HepG2 (cell line): ENCODE data around the gene ISCU. TPM values are rescaled to one million over a fixed set of nuclear protein-coding genes. Genes with fewer than 3 reads are reported as not detected.

Source experiments
- ATAC-seq: fragments of 200-7000 bp; cut with Tn5 transposase; 3 replicates; pipeline ENCODE4 v1.9.1; 2020; ENCODE audit warnings: mild to moderate bottlenecking, moderate library complexity
- BruUV-seq: library from RNA; stranded (reverse); fragments of 400-500 nt; replicated peaks from 2 replicates; lab custom pipeline; 2021; lab: Mats Ljungman, UMichigan
- CTCF ChIA-PET: fragments of 300-600 bp; formaldehyde crosslinking; extraction: SDS; loops from one replicate; lab custom pipeline; 2021; ENCODE audit warnings: low total read pairs, inconsistent platforms, low intra/inter-chr PET ratio; lab: Yijun Ruan, JAX
- POLR2A ChIA-PET: fragments of 350-600 bp; sonication (Branson Sonifier 250); formaldehyde crosslinking; loops from one replicate; lab custom pipeline; 2020; ENCODE audit warnings: antibody characterized with exemption, inconsistent platforms; lab: Yijun Ruan, JAX
- DNase-seq: peaks from one replicate; pipeline ENCODE4 v3.0.0-alpha.2; 2015; ENCODE audit warnings: low spot score
- FAIRE-seq: peaks from 3 replicates; lab custom pipeline; 2011; peaks lifted over from hg19 to GRCh38; lab: Jason Lieb, UNC
- H2AFZ ChIP-seq: one replicate; pipeline ENCODE4 v1.6.1; 2011; ENCODE audit warnings: low read length, inconsistent platforms
- H3K27ac ChIP-seq: fragments of 300-600 bp; 3 replicates; pipeline ENCODE4 v1.8.0; 2011; ENCODE audit warnings: mixed run types, mild to moderate bottlenecking, mixed read lengths, low read length, inconsistent platforms; ENCODE audit not compliant: insufficient read depth; ENCODE audit errors: extremely low read length
- H3K27me3 ChIP-seq, 2 experiments: fragments of 200-600 bp in 1 of 2; 2 replicates in 1 of 2; 3 replicates in 1 of 2; pipeline versions ENCODE4 v1.6.0 to v1.8.0; 2011; ENCODE audit warnings: low read length in 2 of 2, mild to moderate bottlenecking in 2 of 2, moderate library complexity in 2 of 2, inconsistent platforms in 1 of 2; ENCODE audit not compliant: insufficient read depth in 2 of 2, control insufficient read depth in 1 of 2
- H3K36me3 ChIP-seq, 2 experiments: fragments of 200-600 bp in 1 of 2; replicated peaks in 1 of 2; 2 replicates in 1 of 2; 3 replicates in 1 of 2; pipeline versions ENCODE4 v1.5.1 to v1.8.0; 2011; ENCODE audit warnings: low read length in 2 of 2, inconsistent platforms in 1 of 2; ENCODE audit not compliant: insufficient read depth in 2 of 2, control insufficient read depth in 1 of 2
- H3K4me1 ChIP-seq: 2 replicates; pipeline ENCODE4 v1.5.1; 2012; ENCODE audit warnings: low read length, inconsistent platforms; ENCODE audit not compliant: insufficient read depth
- H3K4me2 ChIP-seq: 2 replicates; pipeline ENCODE4 v1.6.0; 2011; ENCODE audit warnings: low read depth, low read length, inconsistent platforms
- H3K4me3 ChIP-seq, 3 experiments: fragments of 200-600 bp in 1 of 3; sonication (generic), shearing (Covaris generic) in 1 of 3; replicated peaks in 1 of 3; 2 replicates each; pipeline ENCODE4 v1.5.1; 2011 to 2016; ENCODE audit warnings: low read length in 3 of 3, inconsistent platforms in 2 of 3, low read depth in 2 of 3, mild to moderate bottlenecking in 2 of 3, control low read depth in 1 of 3, mixed read lengths in 1 of 3; ENCODE audit not compliant: insufficient read depth in 1 of 3
- H3K79me2 ChIP-seq: one replicate; pipeline ENCODE4 v1.6.1; 2011; ENCODE audit warnings: low read length, inconsistent platforms; ENCODE audit not compliant: insufficient read depth
- H3K9ac ChIP-seq: 2 replicates; pipeline ENCODE4 v1.6.0; 2011; ENCODE audit warnings: mild to moderate bottlenecking, low read depth, low read length, inconsistent platforms; ENCODE audit not compliant: insufficient read depth
- H3K9me3 ChIP-seq: 2 replicates; pipeline ENCODE4 v1.5.1; 2012; ENCODE audit warnings: mild to moderate bottlenecking, low read length
- H4K20me1 ChIP-seq: 2 replicates; pipeline ENCODE4 v1.6.0; 2011; ENCODE audit warnings: inconsistent platforms, mild to moderate bottlenecking, low read length, moderate library complexity; ENCODE audit not compliant: insufficient read depth
- HOXD1 ChIP-seq: sonication (generic); formaldehyde crosslinking; IDR thresholded peaks from 2 replicates; pipeline ENCODE4 v1.5.0; 2020; ENCODE audit warnings: missing genetic modification reagents
- IKZF1 ChIP-seq: fragments of 450-650 bp; IDR thresholded peaks from 2 replicates; pipeline ENCODE4 v1.7.1; 2016
- POLR2A ChIP-seq, 2 experiments: IDR thresholded peaks; 2 replicates each; pipeline ENCODE4 v1.6.1; 2011; ENCODE audit warnings: low read depth in 2 of 2, low read length in 2 of 2, mild to moderate bottlenecking in 1 of 2, moderate library complexity in 1 of 2; ENCODE audit not compliant: insufficient read depth in 1 of 2
- PTBP1 ChIP-seq: fragments of 200-400 bp; formaldehyde crosslinking; IDR thresholded peaks from 2 replicates; pipeline ENCODE4 v1.6.1; 2018; ENCODE audit warnings: low read length, low read depth; ENCODE audit not compliant: poor library complexity, severe bottlenecking
- ZBTB42 ChIP-seq: sonication (generic); formaldehyde crosslinking; IDR thresholded peaks from 2 replicates; pipeline ENCODE4 v1.5.0; 2020; ENCODE audit warnings: mild to moderate bottlenecking, missing genetic modification reagents
- ZNF207 ChIP-seq: fragments of 450-650 bp; IDR thresholded peaks from 2 replicates; pipeline ENCODE4 v1.6.1; 2016; ENCODE audit warnings: antibody characterized with exemption, borderline replicate concordance
- ZNF891 ChIP-seq: sonication (generic); formaldehyde crosslinking; IDR thresholded peaks from 2 replicates; pipeline ENCODE4 v1.5.0; 2020; ENCODE audit warnings: mild to moderate bottlenecking, missing genetic modification reagents
- ZSCAN25 ChIP-seq: sonication (generic); formaldehyde crosslinking; IDR thresholded peaks from 2 replicates; pipeline ENCODE4 v1.8.0; 2022; ENCODE audit warnings: mild to moderate bottlenecking, missing genetic modification reagents
- WGBS: methylation state at CpG from one replicate; pipeline ENCODE4 v1.1.6; 2017; ENCODE audit warnings: low lambda C conversion rate; 5-methylcytosine and 5-hydroxymethylcytosine counted together
- in situ Hi-C: cut with HindIII; loops from 2 replicates; pipeline ENCODE4 v1.10.0; 2017; ENCODE audit warnings: low pct_unique_long_range_greater_than_20kb; ENCODE audit not compliant: extremely low pct_ligation_motif_present
- intact Hi-C: fragments of 100-400 bp; cut with micrococcal nuclease; formaldehyde crosslinking; loops from one replicate; pipeline ENCODE4 v1.10.0; 2022; ENCODE audit not compliant: unreplicated experiment
- polyA plus RNA-seq, 8 experiments: library from polyadenylated mRNA; depleted of rRNA in 3 of 8; stranded (reverse) in 7 of 8; unstranded in 1 of 8; fragments of >200 nt; fragmentation: Illumina TruSeq in 4 of 8; extraction: Trizol in 4 of 8; gene quantifications; 2 replicates each; pipeline versions ENCODE4 v1.2.1 to v1.2.3, GENCODE V29; 2011 to 2016; ENCODE audit warnings: low read depth in 4 of 8, missing spikeins in 1 of 8, mixed read lengths in 1 of 8; ENCODE audit not compliant: insufficient read depth in 1 of 8
- total RNA-seq, 5 experiments: library from RNA; depleted of rRNA; stranded (reverse); fragments of >200 nt; fragmentation: Illumina TruSeq; extraction: Trizol; gene quantifications; 2 replicates each; pipeline ENCODE4 v1.2.3, GENCODE V29; 2016; ENCODE audit warnings: low read depth in 1 of 5
- TF ChIP-seq, protein P1 (sequence below): sonication (generic); formaldehyde crosslinking; IDR thresholded peaks from 2 replicates; pipeline ENCODE4; 2020; ENCODE audit warnings: missing genetic modification reagents, mild to moderate bottlenecking, borderline replicate concordance
- TF ChIP-seq, protein P2 (sequence below): sonication (generic); formaldehyde crosslinking; IDR thresholded peaks from 2 replicates; pipeline ENCODE4 v1.4.0; 2020; ENCODE audit warnings: mild to moderate bottlenecking, missing genetic modification reagents, borderline replicate concordance
- TF ChIP-seq, protein P3 (sequence below): sonication (generic); formaldehyde crosslinking; IDR thresholded peaks from 2 replicates; pipeline ENCODE4 v1.4.0; 2020; ENCODE audit warnings: mild to moderate bottlenecking, missing genetic modification reagents
- TF ChIP-seq, protein P4 (sequence below): IDR thresholded peaks from 2 replicates; pipeline ENCODE4 v1.6.1; 2016; ENCODE audit warnings: missing compliant biosample characterization, missing genetic modification reagents, borderline replicate concordance
- TF ChIP-seq, protein P5 (sequence below): sonication (generic); formaldehyde crosslinking; IDR thresholded peaks from 2 replicates; pipeline ENCODE4 v1.5.0; 2020; ENCODE audit warnings: missing genetic modification reagents, mild to moderate bottlenecking, borderline replicate concordance

The ISCU gene
- total and polyA plus RNA-seq, 2 of the 13 experiments (the other 11 are each of a cell fraction or from before 2014, with no cell fraction given) = 94.4 to 107 TPM

DNA sequence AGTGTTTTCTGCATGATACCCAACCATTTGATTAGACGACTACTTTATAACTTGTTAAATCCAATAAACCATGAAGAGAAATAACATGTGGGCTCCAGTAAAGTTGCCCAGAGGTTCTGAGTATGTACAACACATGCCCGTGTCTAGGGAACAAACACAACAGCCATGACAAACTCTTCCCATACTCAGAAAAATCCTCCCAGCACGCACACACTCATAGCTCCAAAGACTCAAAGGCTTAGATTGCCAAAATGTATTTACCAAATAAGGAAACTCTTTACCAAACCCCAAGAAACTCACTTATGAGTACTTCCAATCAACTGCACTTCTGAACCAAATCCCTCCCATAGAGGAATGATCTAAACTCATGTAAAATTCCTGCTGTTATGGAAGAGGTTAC is 18.7 kb upstream of the ISCU start:
- no peaks in the 10 kb centered on the region for H3K9me3 ChIP-seq
- no peaks in the 10 kb centered on the region for H3K27me3 ChIP-seq
- ChIA-PET CTCF (no interaction called here), POLR2A (no interaction called here)
- no peak overlapping the region for H3K9ac ChIP-seq
- intact Hi-C loops (no loop called here), in situ Hi-C loops (no loop called here)
- FAIRE-seq (no peak), ATAC-seq (no peak), DNase-seq (no peak)
- peaks cover 39% of the 10 kb centered on the region for H3K79me2 ChIP-seq
- 96% methylated on average over 3 of the region's 3 CpGs for WGBS
- no peak overlapping the region for H3K4me3 ChIP-seq
- no peak overlapping the region for H3K27ac ChIP-seq
- peaks cover 10% of the 10 kb centered on the region; the same call in 1 of the 2 replicates for H4K20me1 ChIP-seq
- H3K4me2 ChIP-seq = no peak overlapping the region
- no peaks in the 10 kb centered on the region for H3K4me1 ChIP-seq
- BruUV-seq = TSS peak; percentile 7
- H2AFZ ChIP-seq = no peak overlapping the region
- H3K36me3 ChIP-seq = peaks cover 23 to 76% of the 10 kb centered on the region in 2 experiments
- TF ChIP-seq POLR2A (IDR thresholded peaks at IDR 0.05; ENCODE audit: insufficient read depth in 1 of 2, low read depth in 2 of 2, low read length in 2 of 2) (no peak), IKZF1 (no peak), PTBP1 (no peak), ZNF891 (no peak), ZSCAN25 (CRISPR knock-in tag) (no peak), ZBTB42 (no peak), HOXD1 (CRISPR knock-in tag) (no peak), ZNF207 (no peak)
- TF ChIP-seq, protein P1, sequence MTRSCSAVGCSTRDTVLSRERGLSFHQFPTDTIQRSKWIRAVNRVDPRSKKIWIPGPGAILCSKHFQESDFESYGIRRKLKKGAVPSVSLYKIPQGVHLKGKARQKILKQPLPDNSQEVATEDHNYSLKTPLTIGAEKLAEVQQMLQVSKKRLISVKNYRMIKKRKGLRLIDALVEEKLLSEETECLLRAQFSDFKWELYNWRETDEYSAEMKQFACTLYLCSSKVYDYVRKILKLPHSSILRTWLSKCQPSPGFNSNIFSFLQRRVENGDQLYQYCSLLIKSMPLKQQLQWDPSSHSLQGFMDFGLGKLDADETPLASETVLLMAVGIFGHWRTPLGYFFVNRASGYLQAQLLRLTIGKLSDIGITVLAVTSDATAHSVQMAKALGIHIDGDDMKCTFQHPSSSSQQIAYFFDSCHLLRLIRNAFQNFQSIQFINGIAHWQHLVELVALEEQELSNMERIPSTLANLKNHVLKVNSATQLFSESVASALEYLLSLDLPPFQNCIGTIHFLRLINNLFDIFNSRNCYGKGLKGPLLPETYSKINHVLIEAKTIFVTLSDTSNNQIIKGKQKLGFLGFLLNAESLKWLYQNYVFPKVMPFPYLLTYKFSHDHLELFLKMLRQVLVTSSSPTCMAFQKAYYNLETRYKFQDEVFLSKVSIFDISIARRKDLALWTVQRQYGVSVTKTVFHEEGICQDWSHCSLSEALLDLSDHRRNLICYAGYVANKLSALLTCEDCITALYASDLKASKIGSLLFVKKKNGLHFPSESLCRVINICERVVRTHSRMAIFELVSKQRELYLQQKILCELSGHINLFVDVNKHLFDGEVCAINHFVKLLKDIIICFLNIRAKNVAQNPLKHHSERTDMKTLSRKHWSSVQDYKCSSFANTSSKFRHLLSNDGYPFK = no peak
- TF ChIP-seq, protein P2, sequence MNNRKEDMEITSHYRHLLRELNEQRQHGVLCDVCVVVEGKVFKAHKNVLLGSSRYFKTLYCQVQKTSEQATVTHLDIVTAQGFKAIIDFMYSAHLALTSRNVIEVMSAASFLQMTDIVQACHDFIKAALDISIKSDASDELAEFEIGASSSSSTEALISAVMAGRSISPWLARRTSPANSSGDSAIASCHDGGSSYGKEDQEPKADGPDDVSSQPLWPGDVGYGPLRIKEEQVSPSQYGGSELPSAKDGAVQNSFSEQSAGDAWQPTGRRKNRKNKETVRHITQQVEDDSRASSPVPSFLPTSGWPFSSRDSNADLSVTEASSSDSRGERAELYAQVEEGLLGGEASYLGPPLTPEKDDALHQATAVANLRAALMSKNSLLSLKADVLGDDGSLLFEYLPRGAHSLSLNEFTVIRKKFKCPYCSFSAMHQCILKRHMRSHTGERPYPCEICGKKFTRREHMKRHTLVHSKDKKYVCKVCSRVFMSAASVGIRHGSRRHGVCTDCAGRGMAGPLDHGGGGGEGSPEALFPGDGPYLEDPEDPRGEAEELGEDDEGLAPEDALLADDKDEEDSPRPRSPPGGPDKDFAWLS = no peak
- TF ChIP-seq, protein P3, sequence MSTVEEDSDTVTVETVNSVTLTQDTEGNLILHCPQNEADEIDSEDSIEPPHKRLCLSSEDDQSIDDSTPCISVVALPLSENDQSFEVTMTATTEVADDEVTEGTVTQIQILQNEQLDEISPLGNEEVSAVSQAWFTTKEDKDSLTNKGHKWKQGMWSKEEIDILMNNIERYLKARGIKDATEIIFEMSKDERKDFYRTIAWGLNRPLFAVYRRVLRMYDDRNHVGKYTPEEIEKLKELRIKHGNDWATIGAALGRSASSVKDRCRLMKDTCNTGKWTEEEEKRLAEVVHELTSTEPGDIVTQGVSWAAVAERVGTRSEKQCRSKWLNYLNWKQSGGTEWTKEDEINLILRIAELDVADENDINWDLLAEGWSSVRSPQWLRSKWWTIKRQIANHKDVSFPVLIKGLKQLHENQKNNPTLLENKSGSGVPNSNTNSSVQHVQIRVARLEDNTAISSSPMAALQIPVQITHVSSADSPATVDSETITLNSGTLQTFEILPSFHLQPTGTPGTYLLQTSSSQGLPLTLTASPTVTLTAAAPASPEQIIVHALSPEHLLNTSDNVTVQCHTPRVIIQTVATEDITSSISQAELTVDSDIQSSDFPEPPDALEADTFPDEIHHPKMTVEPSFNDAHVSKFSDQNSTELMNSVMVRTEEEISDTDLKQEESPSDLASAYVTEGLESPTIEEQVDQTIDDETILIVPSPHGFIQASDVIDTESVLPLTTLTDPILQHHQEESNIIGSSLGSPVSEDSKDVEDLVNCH (CRISPR knock-in tag) = no peak
- TF ChIP-seq, protein P4, sequence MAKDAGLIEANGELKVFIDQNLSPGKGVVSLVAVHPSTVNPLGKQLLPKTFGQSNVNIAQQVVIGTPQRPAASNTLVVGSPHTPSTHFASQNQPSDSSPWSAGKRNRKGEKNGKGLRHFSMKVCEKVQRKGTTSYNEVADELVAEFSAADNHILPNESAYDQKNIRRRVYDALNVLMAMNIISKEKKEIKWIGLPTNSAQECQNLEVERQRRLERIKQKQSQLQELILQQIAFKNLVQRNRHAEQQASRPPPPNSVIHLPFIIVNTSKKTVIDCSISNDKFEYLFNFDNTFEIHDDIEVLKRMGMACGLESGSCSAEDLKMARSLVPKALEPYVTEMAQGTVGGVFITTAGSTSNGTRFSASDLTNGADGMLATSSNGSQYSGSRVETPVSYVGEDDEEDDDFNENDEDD (CRISPR knock-in tag) = no peak
- TF ChIP-seq, protein P5, sequence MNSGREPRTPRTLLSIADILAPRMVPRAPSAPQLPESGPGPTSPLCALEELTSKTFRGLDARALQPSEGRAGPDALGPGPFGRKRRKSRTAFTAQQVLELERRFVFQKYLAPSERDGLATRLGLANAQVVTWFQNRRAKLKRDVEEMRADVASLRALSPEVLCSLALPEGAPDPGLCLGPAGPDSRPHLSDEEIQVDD (CRISPR knock-in tag) = no peak
